Ishikawa (cell line): ENCODE data around the gene PM20D2.

Experiments used
- CEBPB ChIP-seq: IDR thresholded peaks from 2 replicates; pipeline ENCODE4 v1.6.1; 2012
- CREB1 ChIP-seq: IDR thresholded peaks from 2 replicates; pipeline ENCODE4 v1.6.1; 2012; ENCODE audit warnings: low read depth
- EGR1 ChIP-seq: IDR thresholded peaks from 2 replicates; pipeline ENCODE4 v1.6.1; 2012
- EP300 ChIP-seq: IDR thresholded peaks from 2 replicates; pipeline ENCODE4 v1.6.1; 2012; ENCODE audit warnings: borderline replicate concordance
- RAD21 ChIP-seq: IDR thresholded peaks from 2 replicates; pipeline ENCODE4 v1.6.1; 2012; ENCODE audit warnings: low read depth
- REST ChIP-seq: IDR thresholded peaks from 2 replicates; pipeline ENCODE4 v1.6.1; 2012; ENCODE audit warnings: low read depth, mild to moderate bottlenecking
- TAF1 ChIP-seq: IDR thresholded peaks from 2 replicates; pipeline ENCODE4 v1.6.1; 2012; ENCODE audit warnings: low read depth, mild to moderate bottlenecking
- TCF12 ChIP-seq: IDR thresholded peaks from 2 replicates; pipeline ENCODE4 v1.6.1; 2012; ENCODE audit warnings: low read depth
- TEAD4 ChIP-seq: IDR thresholded peaks from 2 replicates; pipeline ENCODE4 v1.6.1; 2012
- USF1 ChIP-seq: IDR thresholded peaks from 2 replicates; pipeline ENCODE4 v1.6.1; 2012
- YY1 ChIP-seq: IDR thresholded peaks from 2 replicates; pipeline ENCODE4 v1.6.1; 2012; ENCODE audit warnings: low read depth
- ZBTB7A ChIP-seq: IDR thresholded peaks from 2 replicates; pipeline ENCODE4 v1.6.1; 2012; ENCODE audit warnings: low read depth
- TF ChIP-seq, protein P1 (sequence below): IDR thresholded peaks from 2 replicates; pipeline ENCODE4 v1.6.1; 2012

DNA sequence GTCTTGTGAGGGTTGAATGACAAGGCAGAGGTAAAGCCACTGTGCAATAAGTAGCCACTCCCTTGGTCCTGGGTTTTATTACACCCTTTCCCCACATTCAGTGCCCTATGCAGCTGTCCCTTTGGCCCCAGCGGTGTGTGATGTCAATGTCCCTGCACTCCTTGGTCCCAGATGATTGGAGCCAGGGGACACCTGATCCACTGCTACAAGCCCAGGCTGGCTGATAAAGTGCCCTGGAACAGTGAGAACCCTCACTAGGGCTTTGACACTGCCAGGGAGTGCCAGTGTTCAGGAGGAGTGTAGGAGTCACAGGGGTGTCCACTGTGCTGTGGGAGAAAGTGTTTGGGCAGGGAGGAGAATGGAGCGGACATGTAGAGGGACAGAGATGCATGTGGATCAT is 40.9 kb downstream of the PM20D2 start:
- TF ChIP-seq EGR1 (no peak), ZBTB7A (no peak), TAF1 (no peak), USF1 (no peak), RAD21 (no peak), CEBPB (no peak), EP300 (no peak), YY1 (no peak), REST (no peak), CREB1 (no peak), TEAD4 (no peak), TCF12 (no peak)
- TF ChIP-seq, protein P1, sequence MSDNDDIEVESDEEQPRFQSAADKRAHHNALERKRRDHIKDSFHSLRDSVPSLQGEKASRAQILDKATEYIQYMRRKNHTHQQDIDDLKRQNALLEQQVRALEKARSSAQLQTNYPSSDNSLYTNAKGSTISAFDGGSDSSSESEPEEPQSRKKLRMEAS: no peak
